ENCODE results near the gene MED7.

MED7 gene

GRCh38 chr5:157162919-157163510, 20.4 kb upstream of the MED7 start:
- DNase-seq (ENCODE audit: low read depth, low spot score): no peak

GRCh38 chr5:157161996-157162395, 19.3 kb upstream of the MED7 start:
- no peak for DNase-seq (ENCODE audit: low read depth, low spot score)

DNA sequence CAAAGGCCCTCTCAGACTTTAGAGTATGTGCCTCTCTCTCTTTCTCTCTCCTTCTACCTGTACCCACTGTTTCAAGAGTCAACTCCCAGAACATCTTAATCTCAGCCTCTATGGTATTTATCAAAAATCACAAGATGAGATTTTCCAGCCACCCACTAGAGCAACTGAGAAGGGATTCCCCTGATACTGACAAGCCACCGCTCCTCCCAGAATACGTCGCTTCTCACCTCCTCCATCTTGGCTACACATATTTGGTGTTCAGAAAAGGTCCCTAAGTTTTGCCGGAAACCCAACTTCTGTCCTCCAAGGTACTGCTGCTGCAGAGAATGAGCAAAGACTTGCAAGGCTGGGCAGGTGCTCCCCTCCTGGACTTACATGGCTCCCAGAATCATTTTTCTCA, 17.3 kb upstream of the MED7 start:
- DNase-seq (ENCODE audit: low read depth, low spot score): no peak

- no peak for DNase-seq (ENCODE audit: low read depth, low spot score)
Observed at GRCh38 chr5:157159209-157159751, 16.6 kb upstream of the MED7 start.

- no peak for DNase-seq (ENCODE audit: low read depth, low spot score)
Observed at GRCh38 chr5:157157293-157157891, 14.7 kb upstream of the MED7 start.

DNA sequence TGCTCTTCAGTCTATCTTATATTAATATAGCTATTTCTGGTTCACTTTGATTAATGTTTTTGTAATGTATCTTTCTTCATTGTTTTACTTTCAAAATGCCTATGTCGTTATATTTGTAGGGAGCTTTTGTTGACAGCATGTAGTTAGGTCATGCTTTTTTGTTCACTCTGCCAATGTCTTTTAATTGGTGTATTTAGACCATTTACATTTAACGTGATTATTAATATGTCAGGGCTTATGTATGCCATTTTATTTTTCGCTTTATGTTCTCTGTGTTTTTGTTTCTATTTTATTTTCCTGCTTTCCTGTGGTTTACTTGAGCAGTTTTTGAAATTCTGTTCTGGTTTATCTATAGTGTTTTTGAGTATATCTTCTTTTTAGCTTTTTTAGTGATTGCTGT, 12.6 kb upstream of the MED7 start:
- DNase-seq (ENCODE audit: low read depth, low spot score): no peak

- no peak for DNase-seq (ENCODE audit: low read depth, low spot score)
Observed at GRCh38 chr5:157150995-157151394, 8.3 kb upstream of the MED7 start.

- DNase-seq (ENCODE audit: low read depth, low spot score): peak; percentile 84
Observed at GRCh38 chr5:157148734-157149615, 6.3 kb upstream of the MED7 start.

DNA sequence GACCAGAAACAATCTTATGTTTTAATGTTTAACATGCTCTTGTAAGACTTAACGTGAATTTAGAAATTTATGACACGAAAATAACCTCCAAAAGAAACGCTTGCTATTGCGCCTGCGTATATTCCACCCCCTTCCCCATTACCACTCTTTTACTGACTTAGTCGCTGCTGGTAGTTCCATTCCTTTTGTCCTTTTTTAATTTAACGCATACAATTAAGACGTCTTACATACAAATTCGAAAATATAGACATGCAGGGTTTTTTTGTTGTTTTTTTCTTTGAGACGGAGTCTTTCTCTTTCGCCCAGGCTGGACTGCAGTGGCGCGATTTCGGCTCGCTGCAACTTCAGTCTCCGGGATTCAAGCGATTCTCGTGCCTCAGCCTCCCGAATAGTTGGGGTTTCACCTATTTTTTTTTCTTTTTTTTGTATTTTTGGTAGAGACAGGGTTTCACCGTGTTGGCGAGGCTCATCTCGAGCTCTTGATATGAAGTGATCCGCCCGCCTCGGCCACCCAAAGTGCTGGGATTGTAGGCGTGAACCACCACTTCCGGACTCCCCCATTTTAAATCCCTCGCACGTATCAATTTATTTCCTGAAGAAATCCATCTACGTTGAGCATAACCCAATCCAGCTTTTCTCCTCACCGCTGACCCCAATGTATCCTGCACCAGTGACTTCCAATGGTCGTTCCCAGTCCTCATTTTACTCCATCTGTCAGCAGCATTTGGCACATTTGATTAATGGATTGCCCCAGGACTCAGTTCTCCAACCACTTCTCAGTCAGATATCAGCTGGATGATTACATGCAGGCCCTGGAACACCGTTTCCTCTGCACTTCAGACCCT, 684 bp upstream of the MED7 start:
- DNase-seq (ENCODE audit: low read depth, low spot score): peak; percentile 32

DNA sequence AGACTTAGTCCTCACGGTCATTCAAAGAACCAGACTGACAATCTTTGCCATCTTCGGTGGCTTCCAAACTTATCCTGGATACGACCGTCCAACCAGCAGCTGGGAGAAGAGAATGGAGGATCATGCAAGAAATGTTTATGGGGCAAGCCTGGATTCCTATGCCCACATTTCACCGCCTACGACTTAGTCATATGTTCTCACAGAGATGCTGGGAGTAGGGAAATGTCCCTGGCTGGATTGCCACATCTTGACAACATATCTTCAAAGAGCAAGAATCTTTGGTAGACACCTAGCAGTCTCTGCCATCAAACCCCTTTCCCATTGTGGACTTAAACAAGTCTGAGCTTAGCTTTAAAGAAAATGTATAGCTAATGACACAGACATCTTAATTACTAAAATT, 5.0 kb downstream of the MED7 start:
- no peak for DNase-seq (ENCODE audit: low read depth, low spot score)

DNA sequence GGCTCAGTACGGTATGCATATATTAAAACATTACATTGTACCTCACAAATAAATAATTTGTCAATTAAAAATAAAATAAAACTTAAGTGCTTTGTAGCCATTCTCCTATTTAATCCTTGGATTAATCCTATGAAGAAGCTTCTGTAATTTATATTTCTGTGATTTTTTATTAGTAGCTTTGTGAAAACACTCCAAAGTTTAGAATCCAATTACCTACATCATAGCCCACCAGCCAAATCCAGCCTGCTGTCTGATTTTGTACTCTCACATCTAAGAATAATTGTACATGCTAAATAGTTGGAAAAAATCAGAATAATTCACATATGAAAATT, 10.4 kb downstream of the MED7 start:
- no peak for DNase-seq (ENCODE audit: low read depth, low spot score)

- no peak for DNase-seq (ENCODE audit: low read depth, low spot score)
Observed at GRCh38 chr5:157130925-157131324, 11.7 kb downstream of the MED7 start.

DNA sequence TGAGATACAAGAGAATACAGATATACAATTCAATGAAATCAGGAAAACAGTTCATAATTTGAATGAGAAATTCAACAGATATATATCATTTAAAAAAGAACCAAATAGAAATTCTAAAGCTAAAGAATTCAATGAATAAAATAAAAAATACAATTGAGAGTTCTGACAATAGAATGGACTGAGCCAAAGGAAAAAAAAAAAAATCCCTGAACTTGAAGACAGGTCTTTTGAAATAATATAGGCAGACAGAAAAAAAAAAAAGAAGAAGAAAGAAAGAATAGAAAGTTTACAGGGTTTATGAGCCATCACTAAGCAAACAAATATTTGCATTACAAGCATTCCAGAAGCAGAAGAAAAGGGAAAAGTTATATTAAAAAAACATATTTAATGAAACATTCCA, 21.0 kb downstream of the MED7 start:
- DNase-seq (ENCODE audit: low read depth, low spot score): no peak

GRCh38 chr5:157120102-157120501, 22.6 kb downstream of the MED7 start:
- no peak for DNase-seq (ENCODE audit: low read depth, low spot score)

- DNase-seq (ENCODE audit: low read depth, low spot score): no peak
Observed at GRCh38 chr5:157116483-157116954, 26.1 kb downstream of the MED7 start.

DNA sequence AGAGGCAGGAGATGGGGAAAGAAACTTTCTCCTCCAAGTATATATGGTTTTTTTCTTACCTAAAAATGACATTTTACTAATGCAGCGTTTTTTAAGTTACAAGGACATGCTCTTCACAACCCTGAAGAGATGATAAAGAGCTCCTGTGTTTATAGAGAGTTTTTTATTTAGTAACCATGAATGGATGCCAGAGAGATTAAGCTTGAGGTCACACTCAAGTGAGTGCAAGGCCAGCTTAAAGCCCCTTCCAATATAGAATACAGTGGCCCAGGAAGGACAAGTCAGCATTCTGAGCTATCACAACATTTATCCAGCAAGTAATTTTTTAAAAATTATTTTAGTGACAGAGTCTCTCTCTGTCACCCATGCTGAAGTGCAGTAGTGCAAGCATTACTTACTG, 27.2 kb downstream of the MED7 start:
- DNase-seq (ENCODE audit: low read depth, low spot score): no peak

DNA sequence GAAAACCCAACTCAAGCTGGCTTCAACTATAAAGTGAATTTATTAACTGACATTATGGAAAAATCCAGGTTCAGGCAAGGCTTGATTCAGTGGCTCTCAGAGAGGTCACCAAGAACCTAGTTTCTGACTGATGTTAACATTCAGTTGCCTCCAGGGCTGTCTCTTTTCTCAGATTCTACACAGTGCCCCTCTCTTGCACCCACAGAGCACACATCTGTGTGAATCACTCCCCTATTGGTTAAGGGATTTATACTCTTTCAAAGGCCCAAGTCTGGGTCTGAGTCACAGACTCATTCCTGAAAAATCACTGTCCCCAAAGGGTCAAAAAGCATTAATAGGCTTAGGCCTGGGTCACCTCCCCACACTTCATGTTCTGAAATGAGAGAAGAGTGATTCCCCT, 27.7 kb downstream of the MED7 start:
- DNase-seq (ENCODE audit: low read depth, low spot score): no peak

GRCh38 chr5:157113002-157113401, 29.7 kb downstream of the MED7 start:
- no peak for DNase-seq (ENCODE audit: low read depth, low spot score)

GRCh38 chr5:157109744-157110143, 32.9 kb downstream of the MED7 start:
- DNase-seq (ENCODE audit: low read depth, low spot score): no peak

DNA sequence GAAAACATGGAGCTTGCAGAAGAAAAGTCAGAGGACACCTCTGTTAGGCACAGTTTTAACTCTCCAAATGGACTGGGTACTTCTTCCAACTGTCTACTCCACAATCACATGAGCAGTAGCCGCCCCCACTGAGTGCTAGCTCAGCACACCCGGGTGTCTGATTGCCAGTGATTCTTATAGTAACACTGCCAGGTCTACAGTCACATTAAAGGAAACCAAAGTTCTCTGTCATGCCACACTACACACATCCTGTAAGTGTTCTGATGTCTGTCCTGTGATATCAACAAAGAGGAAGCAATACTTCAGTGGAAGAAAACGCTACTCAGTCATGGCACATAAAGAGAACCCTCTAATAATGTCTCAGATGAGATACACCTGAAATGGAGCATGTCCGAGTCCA, 33.7 kb downstream of the MED7 start, which contains the start of gene HAVCR2:
TSS of gene HAVCR2 (minus strand) at position 69 of the 400 bp plus-strand sequence. CDS start at position 8, 61 bp downstream.
- no peak for DNase-seq (ENCODE audit: low read depth, low spot score)

DNA sequence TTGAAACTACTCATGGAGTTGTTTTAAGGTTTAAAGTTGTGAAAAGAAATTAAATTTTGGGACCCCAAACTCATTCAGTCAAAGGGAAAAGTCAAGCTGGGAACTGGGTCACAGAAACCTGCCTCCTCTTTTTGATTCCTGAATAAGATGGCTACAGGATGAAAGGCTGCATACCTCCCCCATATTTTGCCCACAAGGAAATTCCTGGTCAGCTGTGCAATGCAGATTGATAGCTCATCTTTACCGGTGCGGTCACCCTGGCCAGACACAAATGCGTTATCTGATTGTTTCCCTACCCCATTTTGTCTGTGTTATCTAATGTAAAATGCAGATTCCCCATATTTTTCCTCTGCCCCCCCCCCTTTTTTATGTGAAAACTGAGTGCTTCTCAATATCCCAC, 35.2 kb downstream of the MED7 start:
- DNase-seq (ENCODE audit: low read depth, low spot score): peak; percentile 9
